Measurements from ENCODE around the gene PEX3. TPM values are rescaled to one million over a fixed set of nuclear protein-coding genes. Genes with fewer than 3 reads are reported as not detected.

The PEX3 gene, protein sequence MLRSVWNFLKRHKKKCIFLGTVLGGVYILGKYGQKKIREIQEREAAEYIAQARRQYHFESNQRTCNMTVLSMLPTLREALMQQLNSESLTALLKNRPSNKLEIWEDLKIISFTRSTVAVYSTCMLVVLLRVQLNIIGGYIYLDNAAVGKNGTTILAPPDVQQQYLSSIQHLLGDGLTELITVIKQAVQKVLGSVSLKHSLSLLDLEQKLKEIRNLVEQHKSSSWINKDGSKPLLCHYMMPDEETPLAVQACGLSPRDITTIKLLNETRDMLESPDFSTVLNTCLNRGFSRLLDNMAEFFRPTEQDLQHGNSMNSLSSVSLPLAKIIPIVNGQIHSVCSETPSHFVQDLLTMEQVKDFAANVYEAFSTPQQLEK
- 13.8 and 16.4 TPM in 2 replicates for total RNA-seq (2014; rRNA removed; shearing (Covaris generic))
- polyA plus RNA-seq (2016; fragmentation: Nextera tagmentation; extraction: Ambion mirVana), result 19.4 and 22.7 TPM in 2 replicates
- long read RNA-seq, transcript PEX3-201 (12 exons, 1,969 nt), result major isoform, 17 of 22 reads
- long read RNA-seq, partial matches to known transcripts, result 3 of 22 reads
- long read RNA-seq, other reads (novel, unspliced or antisense), result 2 of 22 reads

DNA sequence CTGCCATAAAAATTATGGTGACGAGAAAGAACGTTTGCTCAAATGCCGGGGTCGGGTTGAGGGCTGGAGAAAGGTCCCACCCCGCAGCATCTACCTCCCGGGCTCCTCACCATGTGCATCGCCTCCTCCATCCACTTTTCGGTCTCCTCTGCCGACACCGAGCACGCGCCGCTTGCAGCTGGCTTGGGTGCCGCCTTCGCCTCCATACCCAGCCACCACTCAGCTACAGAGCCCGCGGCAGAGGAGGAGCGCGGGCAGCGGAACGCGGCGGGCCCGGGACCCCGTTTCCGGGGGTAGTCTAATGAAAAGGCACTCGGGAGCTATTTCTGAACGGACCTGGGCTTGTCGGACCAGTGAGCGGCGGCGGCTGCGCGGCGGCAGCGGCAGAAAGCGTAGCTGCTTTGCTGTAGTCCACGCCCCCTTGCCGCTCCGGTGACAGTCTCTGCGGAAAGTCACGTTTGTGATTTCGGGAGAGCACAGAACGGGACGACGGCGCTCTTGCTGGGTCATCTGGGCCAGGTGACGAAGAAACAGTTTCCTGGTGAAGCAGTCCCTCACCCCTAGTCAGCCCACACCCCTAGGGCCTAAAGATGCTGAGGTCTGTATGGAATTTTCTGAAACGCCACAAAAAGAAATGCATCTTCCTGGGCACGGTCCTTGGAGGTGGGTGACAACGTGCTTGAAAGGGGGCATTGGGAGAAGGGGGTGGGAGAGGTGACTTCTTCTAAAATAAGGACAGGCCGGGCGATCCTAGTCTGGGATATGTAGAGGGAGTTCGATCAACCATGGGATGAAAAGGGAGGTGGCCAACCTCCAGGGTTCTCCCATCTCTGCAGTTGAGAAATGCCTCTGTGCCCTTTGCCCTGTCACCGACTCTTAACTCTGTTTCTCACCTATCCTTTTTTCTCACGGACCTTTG is at the start of gene PEX3, which contains the start of gene ADAT2:
Gene PEX3, plus strand, starts transcription at position 353 of the 919 bp plus-strand sequence. Its CDS starts 238 bp downstream, at position 591.
Gene ADAT2, minus strand, starts transcription at position 243 of the 919 bp plus-strand sequence. Its CDS starts 37 bp downstream, at position 206.
- Mint-ChIP-seq H3K27me3 (ENCODE audit: insufficient read depth, low read depth, poor library complexity) (peaks cover 7% of the 10 kb centered on the region), H3K4me3 (peak within 1 kb of the TSS; percentile 94), H3K36me3 (ENCODE audit: low read depth) (no peaks in the 10 kb centered on the region), H3K9me3 (no peaks in the 10 kb centered on the region), H3K4me1 (peaks cover 7% of the 10 kb centered on the region; the same call in 2 of the 3 replicates), H3K27ac (peak within 1 kb of the TSS; percentile 97)
- Histone ChIP-seq H2AFZ (peak within 1 kb of the TSS; percentile 99), H3K79me2 (replicated peaks; ENCODE audit: insufficient read depth) (peaks cover 38% of the 10 kb centered on the region), H3K36me3 (ENCODE audit: insufficient read depth) (no peaks in the 10 kb centered on the region), H3K4me2 (peak within 1 kb of the TSS; percentile 94), H3K4me3 (peak within 1 kb of the TSS; percentile 91), H3K27ac (ENCODE audit: low read depth) (peak within 1 kb of the TSS; percentile 65; the same call in 1 of the 2 replicates), H3K9me2 (ENCODE audit: insufficient read depth) (no peaks in the 10 kb centered on the region), H3K27me3 (ENCODE audit: insufficient read depth) (no peaks in the 10 kb centered on the region), H3F3A (replicated peaks; ENCODE audit: low read depth) (no peaks in the 10 kb centered on the region), H4K20me1 (replicated peaks; ENCODE audit: insufficient read depth) (no peaks in the 10 kb centered on the region; the same call in 1 of the 2 replicates), H3K4me1 (ENCODE audit: insufficient read depth) (peaks cover 6% of the 10 kb centered on the region)
- ATAC-seq (peak; percentile 99), DNase-seq (ENCODE audit: low spot score) (peak; percentile 97)
- TF ChIP-seq JUNB (IDR thresholded peaks at IDR 0.05; ENCODE audit: unreplicated experiment) (no peak), STAT1 (IDR thresholded peaks at IDR 0.05; ENCODE audit: unreplicated experiment) (no peak), POLR2AphosphoS5 (IDR thresholded peaks at IDR 0.05; ENCODE audit: low read depth) (peak; percentile 87), CREB1 (CRISPR knock-in tag; IDR thresholded peaks at IDR 0.05; ENCODE audit: low read depth) (peak; percentile 89), ETS1 (IDR thresholded peaks at IDR 0.05) (0 out of 2 replicates have a peak, but pooled peaks have one; percentile 44)
- TF ChIP-seq, protein P1, sequence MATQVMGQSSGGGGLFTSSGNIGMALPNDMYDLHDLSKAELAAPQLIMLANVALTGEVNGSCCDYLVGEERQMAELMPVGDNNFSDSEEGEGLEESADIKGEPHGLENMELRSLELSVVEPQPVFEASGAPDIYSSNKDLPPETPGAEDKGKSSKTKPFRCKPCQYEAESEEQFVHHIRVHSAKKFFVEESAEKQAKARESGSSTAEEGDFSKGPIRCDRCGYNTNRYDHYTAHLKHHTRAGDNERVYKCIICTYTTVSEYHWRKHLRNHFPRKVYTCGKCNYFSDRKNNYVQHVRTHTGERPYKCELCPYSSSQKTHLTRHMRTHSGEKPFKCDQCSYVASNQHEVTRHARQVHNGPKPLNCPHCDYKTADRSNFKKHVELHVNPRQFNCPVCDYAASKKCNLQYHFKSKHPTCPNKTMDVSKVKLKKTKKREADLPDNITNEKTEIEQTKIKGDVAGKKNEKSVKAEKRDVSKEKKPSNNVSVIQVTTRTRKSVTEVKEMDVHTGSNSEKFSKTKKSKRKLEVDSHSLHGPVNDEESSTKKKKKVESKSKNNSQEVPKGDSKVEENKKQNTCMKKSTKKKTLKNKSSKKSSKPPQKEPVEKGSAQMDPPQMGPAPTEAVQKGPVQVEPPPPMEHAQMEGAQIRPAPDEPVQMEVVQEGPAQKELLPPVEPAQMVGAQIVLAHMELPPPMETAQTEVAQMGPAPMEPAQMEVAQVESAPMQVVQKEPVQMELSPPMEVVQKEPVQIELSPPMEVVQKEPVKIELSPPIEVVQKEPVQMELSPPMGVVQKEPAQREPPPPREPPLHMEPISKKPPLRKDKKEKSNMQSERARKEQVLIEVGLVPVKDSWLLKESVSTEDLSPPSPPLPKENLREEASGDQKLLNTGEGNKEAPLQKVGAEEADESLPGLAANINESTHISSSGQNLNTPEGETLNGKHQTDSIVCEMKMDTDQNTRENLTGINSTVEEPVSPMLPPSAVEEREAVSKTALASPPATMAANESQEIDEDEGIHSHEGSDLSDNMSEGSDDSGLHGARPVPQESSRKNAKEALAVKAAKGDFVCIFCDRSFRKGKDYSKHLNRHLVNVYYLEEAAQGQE (IDR thresholded peaks at IDR 0.05; ENCODE audit: unreplicated experiment), result no peak

DNA sequence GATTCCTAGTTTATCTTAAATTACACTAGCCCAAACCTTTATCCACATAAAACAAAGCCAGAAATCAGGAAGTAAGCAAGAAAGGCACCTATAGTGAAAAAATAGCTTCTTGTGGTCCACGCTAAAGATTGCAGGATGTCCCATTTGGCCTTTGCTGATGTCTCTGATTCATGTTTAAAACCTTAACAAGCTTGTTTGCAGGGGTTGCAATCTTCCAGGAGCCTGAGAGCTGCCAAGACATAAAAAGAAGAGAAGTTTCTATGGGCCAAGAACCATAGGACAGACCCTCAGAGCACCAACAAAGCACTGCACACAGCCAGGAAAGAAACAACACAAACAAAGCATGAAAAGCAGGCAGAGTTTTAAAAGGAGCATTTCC is 49.5 kb upstream of the PEX3 start:
- Histone ChIP-seq H3F3A (replicated peaks; ENCODE audit: low read depth) (no peaks in the 10 kb centered on the region), H3K27me3 (ENCODE audit: insufficient read depth) (no peaks in the 10 kb centered on the region), H3K27ac (ENCODE audit: low read depth) (no peak overlapping the region), H3K4me2 (no peak overlapping the region), H3K9me2 (ENCODE audit: insufficient read depth) (no peaks in the 10 kb centered on the region), H3K4me3 (no peak overlapping the region), H4K20me1 (replicated peaks; ENCODE audit: insufficient read depth) (no peaks in the 10 kb centered on the region), H2AFZ (peak overlapping the region; percentile 84), H3K4me1 (ENCODE audit: insufficient read depth) (peaks cover 47% of the 10 kb centered on the region), H3K36me3 (ENCODE audit: insufficient read depth) (no peaks in the 10 kb centered on the region), H3K79me2 (replicated peaks; ENCODE audit: insufficient read depth) (no peaks in the 10 kb centered on the region)
- no peaks in the 10 kb centered on the region for H3K9me3 Mint-ChIP-seq
- H3K27ac Mint-ChIP-seq, result no peak overlapping the region
- ATAC-seq, result no peak
- H3K4me1 Mint-ChIP-seq, result peaks cover 39% of the 10 kb centered on the region
- TF ChIP-seq, protein P2, sequence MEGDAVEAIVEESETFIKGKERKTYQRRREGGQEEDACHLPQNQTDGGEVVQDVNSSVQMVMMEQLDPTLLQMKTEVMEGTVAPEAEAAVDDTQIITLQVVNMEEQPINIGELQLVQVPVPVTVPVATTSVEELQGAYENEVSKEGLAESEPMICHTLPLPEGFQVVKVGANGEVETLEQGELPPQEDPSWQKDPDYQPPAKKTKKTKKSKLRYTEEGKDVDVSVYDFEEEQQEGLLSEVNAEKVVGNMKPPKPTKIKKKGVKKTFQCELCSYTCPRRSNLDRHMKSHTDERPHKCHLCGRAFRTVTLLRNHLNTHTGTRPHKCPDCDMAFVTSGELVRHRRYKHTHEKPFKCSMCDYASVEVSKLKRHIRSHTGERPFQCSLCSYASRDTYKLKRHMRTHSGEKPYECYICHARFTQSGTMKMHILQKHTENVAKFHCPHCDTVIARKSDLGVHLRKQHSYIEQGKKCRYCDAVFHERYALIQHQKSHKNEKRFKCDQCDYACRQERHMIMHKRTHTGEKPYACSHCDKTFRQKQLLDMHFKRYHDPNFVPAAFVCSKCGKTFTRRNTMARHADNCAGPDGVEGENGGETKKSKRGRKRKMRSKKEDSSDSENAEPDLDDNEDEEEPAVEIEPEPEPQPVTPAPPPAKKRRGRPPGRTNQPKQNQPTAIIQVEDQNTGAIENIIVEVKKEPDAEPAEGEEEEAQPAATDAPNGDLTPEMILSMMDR (conservative IDR thresholded peaks at IDR 0.05; ENCODE audit: low read depth in 2 of 2), result no peak
- TF ChIP-seq, protein P1 (IDR thresholded peaks at IDR 0.05; ENCODE audit: unreplicated experiment), result no peak
- no peak for TF ChIP-seq ETS1 (IDR thresholded peaks at IDR 0.05)
- no peak for TF ChIP-seq POLR2AphosphoS5 (IDR thresholded peaks at IDR 0.05; ENCODE audit: low read depth)
- H3K27me3 Mint-ChIP-seq (ENCODE audit: insufficient read depth, low read depth, poor library complexity), result no peaks in the 10 kb centered on the region
- no peak for DNase-seq (ENCODE audit: low spot score)
- H3K36me3 Mint-ChIP-seq (ENCODE audit: low read depth), result no peaks in the 10 kb centered on the region
- no peak overlapping the region for H3K4me3 Mint-ChIP-seq
